Adrenal gland (tissue), 5 donors: ENCODE data around the gene TSPAN10.

Experiments
- CTCF ChIP-seq, 6 experiments: fragments of 450-650 bp in 4 of 6; fragments of 200-600 bp in 2 of 6; sonication (generic) in 1 of 6; IDR thresholded peaks; 1 replicate in 5 of 6; 2 replicates in 1 of 6; pipeline versions ENCODE4 v1.5.1 to v1.8.0; 2016 to 2021; ENCODE audit warnings: antibody characterized with exemption in 6 of 6, mild to moderate bottlenecking in 2 of 6, moderate library complexity in 1 of 6
- POLR2A ChIP-seq, 2 donors: fragments of 450-650 bp; IDR thresholded peaks; one replicate each; pipeline ENCODE4 v1.6.1; 2017; ENCODE audit warnings: antibody characterized with exemption in 2 of 2, mild to moderate bottlenecking in 2 of 2, moderate library complexity in 1 of 2
- donor health status: DM: no; HTN: no; CAD: no.

GRCh38 chr17:81656118-81656743 lies 19.2 kb downstream of the TSPAN10 start, which contains the start of gene PDE6G:
- TF ChIP-seq CTCF (IDR thresholded peaks at IDR 0.05) = no peak
- no peak for TF ChIP-seq POLR2A (IDR thresholded peaks at IDR 0.05)
